Brain microvascular endothelial cell (primary cell): ENCODE results near the gene DHX34.
A peak's percentile ranks its signal among the peaks of the same experiment; 100 is the strongest.

Experiments
- DNase-seq: peaks from one replicate; pipeline ENCODE4 v3.0.0-alpha.2; 2020
- H3K27ac ChIP-seq: fragments of 250-450 bp; sonication (Bioruptor Pico); 2 replicates; pipeline ENCODE4 v1.5.1; 2020; ENCODE audit warnings: mild to moderate bottlenecking, moderate library complexity
- H3K27me3 ChIP-seq: fragments of 250-450 bp; sonication (Bioruptor Pico); replicated peaks from 2 replicates; pipeline ENCODE4 v1.5.1; 2020; ENCODE audit warnings: mild to moderate bottlenecking
- H3K36me3 ChIP-seq: fragments of 250-450 bp; sonication (Bioruptor Pico); replicated peaks from 2 replicates; pipeline ENCODE4 v1.5.1; 2020; ENCODE audit warnings: mild to moderate bottlenecking
- H3K4me3 ChIP-seq: 2 replicates; pipeline ENCODE4 v1.5.1; 2011; ENCODE audit warnings: low read depth, mild to moderate bottlenecking, control low read depth, low read length, moderate library complexity
- in situ Hi-C: cut with HindIII; loops from 2 replicates; pipeline ENCODE4 v1.10.0; 2017; ENCODE audit warnings: low sequenced_read_pairs, low pct_ligation_motif_present
- TF ChIP-seq, protein P1 (sequence below): IDR thresholded peaks from 2 replicates; pipeline ENCODE4 v1.5.1; 2011; ENCODE audit warnings: low read depth, mild to moderate bottlenecking, moderate library complexity, low read length, control low read depth, inconsistent platforms; ENCODE audit errors: missing control alignments

Gene DHX34

DNA sequence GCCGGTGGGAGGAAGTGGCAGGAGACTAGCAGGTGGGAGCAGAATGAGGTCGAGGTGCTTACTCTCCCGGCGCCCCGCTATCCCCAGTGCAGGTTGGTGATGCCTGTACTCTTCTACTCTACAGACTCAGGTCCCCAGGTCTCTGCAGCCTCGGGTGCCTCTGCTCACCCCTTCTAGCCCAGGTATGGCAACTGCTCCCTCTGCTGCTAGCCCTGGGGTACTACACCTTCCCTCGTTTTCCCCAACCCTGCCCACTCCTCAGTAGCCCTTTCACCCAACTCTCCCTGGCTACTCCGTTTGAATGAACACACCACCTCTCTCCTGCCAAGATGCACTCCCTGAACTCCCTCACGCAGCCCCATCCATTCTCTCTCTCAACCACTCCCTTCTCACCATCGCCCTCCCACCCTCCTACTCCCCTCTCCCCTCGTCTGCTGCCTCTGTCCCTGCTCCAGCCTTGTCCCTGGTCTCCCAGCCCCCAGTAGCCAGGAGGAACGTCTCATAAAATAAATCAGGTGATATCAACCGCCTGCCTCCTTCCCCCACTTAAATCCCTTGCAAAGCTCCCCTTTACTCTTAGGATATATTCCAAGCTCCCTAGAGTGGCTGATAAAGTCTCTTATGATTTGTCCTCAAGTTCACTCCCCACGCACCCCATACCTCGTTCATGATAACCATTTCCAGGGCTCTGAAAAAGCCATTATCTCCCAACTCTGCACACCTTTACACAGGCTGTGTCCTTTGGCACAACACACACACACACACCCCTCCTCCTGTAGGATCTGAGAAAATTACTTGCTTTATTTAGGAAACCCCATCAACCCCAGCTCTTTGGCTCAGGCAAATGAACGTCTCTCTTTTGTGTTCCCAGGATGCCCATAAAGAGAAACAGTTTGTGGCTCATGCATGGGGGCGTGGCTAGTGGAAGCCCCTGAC lies 78.4 kb downstream of the DHX34 start:
- Histone ChIP-seq H3K27me3 (peaks cover 22% of the 10 kb centered on the region), H3K36me3 (no peaks in the 10 kb centered on the region), H3K4me3 (peak overlapping the region; percentile 17), H3K27ac (no peak overlapping the region)
- peak; percentile 40 for DNase-seq
- in situ Hi-C loops, result no loop called here
- TF ChIP-seq, protein P1, sequence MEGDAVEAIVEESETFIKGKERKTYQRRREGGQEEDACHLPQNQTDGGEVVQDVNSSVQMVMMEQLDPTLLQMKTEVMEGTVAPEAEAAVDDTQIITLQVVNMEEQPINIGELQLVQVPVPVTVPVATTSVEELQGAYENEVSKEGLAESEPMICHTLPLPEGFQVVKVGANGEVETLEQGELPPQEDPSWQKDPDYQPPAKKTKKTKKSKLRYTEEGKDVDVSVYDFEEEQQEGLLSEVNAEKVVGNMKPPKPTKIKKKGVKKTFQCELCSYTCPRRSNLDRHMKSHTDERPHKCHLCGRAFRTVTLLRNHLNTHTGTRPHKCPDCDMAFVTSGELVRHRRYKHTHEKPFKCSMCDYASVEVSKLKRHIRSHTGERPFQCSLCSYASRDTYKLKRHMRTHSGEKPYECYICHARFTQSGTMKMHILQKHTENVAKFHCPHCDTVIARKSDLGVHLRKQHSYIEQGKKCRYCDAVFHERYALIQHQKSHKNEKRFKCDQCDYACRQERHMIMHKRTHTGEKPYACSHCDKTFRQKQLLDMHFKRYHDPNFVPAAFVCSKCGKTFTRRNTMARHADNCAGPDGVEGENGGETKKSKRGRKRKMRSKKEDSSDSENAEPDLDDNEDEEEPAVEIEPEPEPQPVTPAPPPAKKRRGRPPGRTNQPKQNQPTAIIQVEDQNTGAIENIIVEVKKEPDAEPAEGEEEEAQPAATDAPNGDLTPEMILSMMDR, result peak; percentile 95

DNA sequence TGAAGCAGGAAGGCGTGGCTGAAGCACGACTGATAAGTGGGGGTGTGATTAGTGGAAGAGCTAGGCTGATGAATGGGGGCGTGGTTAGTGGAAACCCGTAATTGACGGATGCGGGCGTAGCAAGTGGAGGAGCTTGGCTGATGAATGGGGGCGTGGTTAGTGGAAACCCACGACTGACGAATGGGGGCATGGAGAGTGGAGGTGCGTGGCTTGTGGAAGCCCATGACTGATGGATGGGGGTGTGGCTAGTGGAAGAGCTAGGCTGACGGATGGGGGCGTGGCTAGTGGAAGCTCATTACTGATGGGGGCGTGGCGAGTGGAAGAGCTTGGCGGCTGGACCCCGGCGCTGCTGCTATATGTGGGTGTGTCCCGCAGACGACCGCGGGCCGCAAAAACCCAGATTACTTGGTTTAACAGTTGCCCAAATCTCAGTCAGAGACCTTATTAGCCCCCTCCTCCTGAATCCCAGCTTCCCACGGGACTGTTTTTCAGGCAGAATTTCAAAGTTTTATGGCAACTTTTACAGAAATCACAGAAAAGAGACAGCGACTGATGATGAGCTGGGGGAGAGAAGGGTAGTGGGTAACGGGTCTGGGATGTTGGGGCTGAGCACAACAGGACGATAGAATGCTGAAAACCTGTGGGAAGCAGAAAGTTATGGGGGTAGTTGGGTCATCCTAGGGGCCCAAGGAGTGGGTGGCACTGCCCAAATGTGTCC lies 79.2 kb downstream of the DHX34 start:
- no peak overlapping the region for H3K27ac ChIP-seq
- in situ Hi-C loops, result no loop called here
- TF ChIP-seq, protein P1, result no peak
- peak; percentile 96 for DNase-seq
- no peaks in the 10 kb centered on the region for H3K36me3 ChIP-seq
- peaks cover 15% of the 10 kb centered on the region for H3K27me3 ChIP-seq
- peak overlapping the region; percentile 20 for H3K4me3 ChIP-seq

DNA sequence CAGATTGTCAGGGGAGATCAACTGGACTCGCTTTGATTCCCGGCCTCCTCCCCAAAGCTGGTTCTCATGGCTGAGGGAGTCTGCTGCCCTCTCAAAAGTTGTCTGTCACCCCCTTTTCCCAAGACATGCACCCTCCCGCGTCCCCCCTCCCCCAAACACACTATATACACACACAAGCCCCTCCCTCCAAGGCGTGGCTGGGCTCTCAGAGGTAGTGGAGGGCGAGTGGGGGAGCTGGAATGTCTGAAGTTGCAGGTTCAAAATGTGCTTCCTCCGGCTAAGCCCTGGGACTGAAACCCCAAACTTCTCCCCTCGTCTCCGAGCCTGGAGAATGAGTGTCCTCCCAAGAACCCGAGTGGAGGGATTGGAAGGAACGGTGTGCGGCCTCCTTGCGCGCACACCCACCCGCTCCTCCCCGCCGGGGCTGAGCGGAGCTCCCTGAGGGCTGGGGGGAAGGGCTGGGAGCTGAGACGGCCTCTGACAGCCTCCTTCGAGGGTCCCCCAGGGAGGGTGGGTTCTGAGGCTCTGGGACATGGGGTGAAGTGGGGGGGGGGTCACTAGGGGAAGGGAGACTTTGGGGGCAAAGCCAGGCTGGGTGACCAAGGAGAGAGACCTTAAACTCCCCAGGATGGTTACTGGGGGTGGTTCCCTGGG lies 80.2 kb downstream of the DHX34 start:
- Histone ChIP-seq H3K36me3 (no peaks in the 10 kb centered on the region), H3K27me3 (peaks cover 6% of the 10 kb centered on the region), H3K4me3 (no peak overlapping the region), H3K27ac (no peak overlapping the region)
- TF ChIP-seq, protein P1, result no peak
- in situ Hi-C loops, result no loop called here
- DNase-seq, result no peak

DNA sequence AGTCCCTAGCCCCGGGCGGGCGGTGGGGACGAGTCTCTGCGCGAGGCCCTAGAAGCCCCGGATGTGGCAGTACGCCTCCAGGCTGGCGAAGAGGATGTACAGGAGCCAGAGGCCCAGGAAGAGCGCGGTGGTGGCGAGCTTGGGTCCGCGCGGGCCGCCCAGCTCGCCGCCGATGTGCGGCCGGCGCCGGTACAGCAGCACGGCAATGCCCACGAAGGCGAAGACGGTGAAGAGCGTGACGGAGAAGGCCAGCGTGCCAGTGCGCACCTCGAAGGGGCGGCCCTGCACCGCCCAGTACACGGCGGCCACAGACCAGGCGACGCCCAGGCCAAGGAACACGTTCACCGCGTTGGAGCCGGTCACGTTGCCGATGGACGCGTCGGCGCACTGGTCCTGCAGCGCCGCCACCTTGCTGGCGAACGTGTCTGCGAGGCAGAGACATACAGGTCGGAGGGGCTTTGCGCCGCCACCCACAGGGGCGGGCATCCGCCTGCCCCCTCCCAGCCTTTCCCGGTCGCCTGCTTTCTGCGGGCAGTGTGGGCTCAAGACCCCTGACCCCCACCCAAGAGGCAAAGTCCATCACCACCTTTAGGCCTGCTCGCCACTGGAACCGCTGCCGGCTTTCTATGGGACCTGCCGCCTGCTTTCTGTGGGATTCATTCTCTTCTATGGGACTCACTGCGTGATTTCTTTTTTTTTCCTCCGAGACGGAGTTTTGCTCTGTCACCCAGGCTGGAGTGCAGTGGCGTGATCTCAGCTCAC lies 81.1 kb downstream of the DHX34 start:
- in situ Hi-C loops, result no loop called here
- TF ChIP-seq, protein P1, result peak; percentile 31
- DNase-seq, result no peak
- Histone ChIP-seq H3K4me3 (peak overlapping the region; percentile 27), H3K27ac (no peak overlapping the region), H3K27me3 (no peaks in the 10 kb centered on the region), H3K36me3 (no peaks in the 10 kb centered on the region)

DNA sequence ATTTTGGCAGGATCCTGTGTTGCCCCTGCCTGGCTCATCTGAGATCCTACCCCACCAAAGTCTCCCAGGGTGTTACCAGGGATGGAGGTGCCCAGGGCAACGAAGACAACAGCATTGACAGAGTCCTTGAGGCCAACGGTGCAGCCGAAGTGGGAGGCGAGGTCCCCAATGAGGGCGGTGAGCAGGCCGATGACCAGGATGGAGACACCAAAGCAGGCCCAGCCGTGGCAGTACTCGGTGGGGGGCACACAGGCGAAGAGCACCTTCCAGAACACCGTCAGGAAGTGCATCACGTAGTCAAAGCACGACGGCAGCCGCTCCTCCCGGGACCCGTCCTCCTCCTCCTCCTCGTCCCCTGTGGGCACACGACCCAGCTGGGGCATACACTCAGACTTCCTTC lies 83.0 kb downstream of the DHX34 start:
- H3K27me3 ChIP-seq, result no peaks in the 10 kb centered on the region
- H3K4me3 ChIP-seq, result no peak overlapping the region
- no peak overlapping the region for H3K27ac ChIP-seq
- in situ Hi-C loops, result no loop called here
- TF ChIP-seq, protein P1, result no peak
- H3K36me3 ChIP-seq, result no peaks in the 10 kb centered on the region
- no peak for DNase-seq
